Posterior cingulate gyrus (tissue), 11 donors: ENCODE data around the gene CDK18.
A peak's percentile ranks its signal among the peaks of the same experiment; 100 is the strongest.

ENCODE experiments used
- DNase-seq, 10 donors: peaks; one replicate each; pipeline versions ENCODE4 v3.0.0 to v3.0.0-alpha.2; 2020 to 2021; ENCODE audit warnings: mixed read lengths in 3 of 10
- intact Hi-C: fragments of 100-400 bp; cut with DNase I; formaldehyde crosslinking; loops from one replicate; pipeline ENCODE4 v1.15.1; 2023

The CDK18 gene

GRCh38 chr1:205500240-205501233 lies 3.9 kb upstream of the CDK18 start:
- intact Hi-C loops, result no loop called here
- DNase-seq, result peak in 4 of 10 donors; percentile 12 to 82 (median 76)

GRCh38 chr1:205502111-205502810 lies 2.2 kb upstream of the CDK18 start:
- peak in 1 of 10 donors; percentile 8 for DNase-seq
- intact Hi-C loops, result no loop called here

- intact Hi-C loops, result no loop called here
Observed at GRCh38 chr1:205502992-205503391, 1.5 kb upstream of the CDK18 start.

GRCh38 chr1:205505076-205505729 lies 734 bp downstream of the CDK18 start:
- intact Hi-C loops, result no loop called here

More at GRCh38 chr1:205502992-205503391, 1.5 kb upstream of the CDK18 start:
- DNase-seq, result peak in 1 of 10 donors; percentile 13

GRCh38 chr1:205505791-205506190 lies 1.3 kb downstream of the CDK18 start:
- intact Hi-C loops, result no loop called here
- peak in 6 of 10 donors; percentile 40 to 94 (median 70) for DNase-seq

More at GRCh38 chr1:205505076-205505729, 734 bp downstream of the CDK18 start:
- DNase-seq, result peak in 2 of 10 donors; percentile 44 to 80

- intact Hi-C loops, result no loop called here
- peak in 1 of 10 donors; percentile 52 for DNase-seq
Observed at GRCh38 chr1:205506409-205507200, 2.1 kb downstream of the CDK18 start.

- intact Hi-C loops, result no loop called here
- peak in 3 of 10 donors; percentile 47 to 91 (median 77) for DNase-seq
Observed at GRCh38 chr1:205508227-205508714, 3.8 kb downstream of the CDK18 start.

GRCh38 chr1:205510308-205510950 lies 6.0 kb downstream of the CDK18 start:
- peak in 3 of 10 donors; percentile 61 to 82 (median 70) for DNase-seq
- intact Hi-C loops, result no loop called here

- DNase-seq, result peak in 1 of 10 donors; percentile 79
- intact Hi-C loops, result no loop called here
Observed at GRCh38 chr1:205510951-205511330, 6.5 kb downstream of the CDK18 start.

- intact Hi-C loops, result no loop called here
- peak in 2 of 10 donors; percentile 63 to 86 for DNase-seq
Observed at GRCh38 chr1:205512059-205513045, 7.9 kb downstream of the CDK18 start.

GRCh38 chr1:205513774-205514173 lies 9.3 kb downstream of the CDK18 start:
- DNase-seq, result peak in 2 of 10 donors; percentile 45 to 64
- intact Hi-C loops, result no loop called here

- intact Hi-C loops, result no loop called here
- peak in 2 of 10 donors; percentile 63 to 72 for DNase-seq
Observed at GRCh38 chr1:205514211-205515142, 10.0 kb downstream of the CDK18 start.

GRCh38 chr1:205515781-205516253 lies 11.3 kb downstream of the CDK18 start:
- DNase-seq, result peak in 2 of 10 donors; percentile 13 to 75
- intact Hi-C loops, result no loop called here

- DNase-seq, result no peak
Observed at GRCh38 chr1:205516362-205516761, 11.9 kb downstream of the CDK18 start.

GRCh38 chr1:205517288-205517687 lies 12.8 kb downstream of the CDK18 start:
- peak in 1 of 10 donors; percentile 75 for DNase-seq
- intact Hi-C loops, result no loop called here

More at GRCh38 chr1:205516362-205516761, 11.9 kb downstream of the CDK18 start:
- intact Hi-C loops, result no loop called here

GRCh38 chr1:205517763-205518162 lies 13.3 kb downstream of the CDK18 start:
- intact Hi-C loops, result no loop called here

More at GRCh38 chr1:205517763-205518162, 13.3 kb downstream of the CDK18 start:
- DNase-seq, result peak in 1 of 10 donors; percentile 77
